ENCODE data around the gene FAM81A.

- no peak for TF ChIP-seq CTCF (IDR thresholded peaks at IDR 0.05)
- TF ChIP-seq POLR2A (IDR thresholded peaks at IDR 0.05), result no peak
Observed at GRCh38 chr15:59388670-59389069, 49.3 kb upstream of the FAM81A start.

Measured in uterus (tissue), 2 donors.